K562 (cell line): Measurements from ENCODE around the gene FES. TPM values are rescaled to one million over a fixed set of nuclear protein-coding genes. Genes with fewer than 3 reads are reported as not detected.

Experiments
- BACH1 ChIP-seq: fragments of 200-800 bp; sonication (Bioruptor generic); IDR thresholded peaks from 2 replicates; pipeline ENCODE4 v1.6.1; 2016; ENCODE audit warnings: missing genetic modification characterization, missing compliant biosample characterization
- CBFB ChIP-seq: sonication (generic); formaldehyde crosslinking; IDR thresholded peaks from 2 replicates; pipeline ENCODE4 v1.4.0; 2020; ENCODE audit warnings: mild to moderate bottlenecking, missing genetic modification reagents
- CXXC5 ChIP-seq: fragments of 250-450 bp; sonication (Bioruptor Pico); IDR thresholded peaks from 2 replicates; pipeline ENCODE4 v1.8.0; 2022; ENCODE audit warnings: inconsistent platforms, mild to moderate bottlenecking, moderate library complexity
- DACH1 ChIP-seq: fragments of 450-650 bp; IDR thresholded peaks from 2 replicates; pipeline ENCODE4 v1.6.1; 2018; ENCODE audit not compliant: partially characterized antibody
- DLX4 ChIP-seq: fragments of 250-450 bp; sonication (Bioruptor Pico); IDR thresholded peaks from 2 replicates; pipeline ENCODE4 v1.6.1; 2021; ENCODE audit warnings: mild to moderate bottlenecking
- EZH2 ChIP-seq: IDR thresholded peaks from 2 replicates; pipeline ENCODE4 v1.6.1; 2012; ENCODE audit warnings: low read depth, mild to moderate bottlenecking, inconsistent platforms, low read length, borderline replicate concordance
- GMEB1 ChIP-seq: fragments of 250-450 bp; sonication (Bioruptor Pico); IDR thresholded peaks from 2 replicates; pipeline ENCODE4 v1.4.0; 2020; ENCODE audit warnings: mild to moderate bottlenecking
- HLTF ChIP-seq: fragments of 450-650 bp; IDR thresholded peaks from 2 replicates; pipeline ENCODE4 v1.6.1; 2016
- HMGN3 ChIP-seq: IDR thresholded peaks from 2 replicates; pipeline ENCODE4 v1.6.1; 2011; ENCODE audit warnings: borderline replicate concordance, low read depth, mild to moderate bottlenecking, mixed read lengths, low read length; ENCODE audit not compliant: insufficient read length; ENCODE audit errors: extremely low read depth
- KDM5B ChIP-seq: fragments of 200-600 bp; sonication (generic); IDR thresholded peaks from 2 replicates; pipeline ENCODE4 v1.6.1; 2012; ENCODE audit warnings: low read depth, mild to moderate bottlenecking, moderate library complexity, low read length, control low read depth, inconsistent platforms; ENCODE audit not compliant: insufficient replicate concordance
- KLF13 ChIP-seq: fragments of 450-650 bp; IDR thresholded peaks from 2 replicates; pipeline ENCODE4 v1.6.1; 2016; ENCODE audit warnings: missing genetic modification characterization, low read depth, mild to moderate bottlenecking, missing compliant biosample characterization, moderate library complexity, borderline replicate concordance
- LARP7 ChIP-seq: fragments of 450-650 bp; IDR thresholded peaks from 2 replicates; pipeline ENCODE4 v1.6.1; 2016
- NR2C2 ChIP-seq, 2 experiments: fragments of 200-800 bp in 1 of 2; sonication (Bioruptor generic) in 1 of 2; sonication (generic) in 1 of 2; formaldehyde crosslinking in 1 of 2; IDR thresholded peaks; 2 replicates each; pipeline versions ENCODE4 v1.6.1 to v1.8.0; 2016 to 2022; ENCODE audit warnings: mild to moderate bottlenecking in 1 of 2, missing compliant biosample characterization in 1 of 2, missing genetic modification characterization in 1 of 2, missing genetic modification reagents in 1 of 2
- RCOR1 ChIP-seq, 2 experiments: IDR thresholded peaks; 2 replicates each; pipeline ENCODE4 v1.6.1; 2012; ENCODE audit warnings: low read depth in 2 of 2, low read length in 2 of 2, borderline replicate concordance in 1 of 2, improper control_type of control experiment in 1 of 2
- SLC30A9 ChIP-seq: fragments of 250-450 bp; sonication (Bioruptor Pico); IDR thresholded peaks from 2 replicates; pipeline ENCODE4 v1.8.0; 2022; ENCODE audit warnings: mild to moderate bottlenecking, moderate library complexity
- TEAD4 ChIP-seq, 2 experiments: sonication (generic) in 1 of 2; formaldehyde crosslinking in 1 of 2; IDR thresholded peaks; 2 replicates each; pipeline versions ENCODE4 v1.6.1 to v1.8.0; 2012 to 2022; ENCODE audit warnings: borderline replicate concordance in 1 of 2, inconsistent platforms in 1 of 2, low read length in 1 of 2, mild to moderate bottlenecking in 1 of 2, missing genetic modification reagents in 1 of 2
- TFAP4 ChIP-seq: sonication (generic); formaldehyde crosslinking; IDR thresholded peaks from 2 replicates; pipeline ENCODE4 v1.8.0; 2022; ENCODE audit warnings: missing genetic modification reagents, mild to moderate bottlenecking, moderate library complexity, borderline replicate concordance
- ZFP1 ChIP-seq: fragments of 450-650 bp; formaldehyde crosslinking; IDR thresholded peaks from 2 replicates; pipeline ENCODE4 v1.4.0; 2020; ENCODE audit warnings: mild to moderate bottlenecking, mixed read lengths
- ZKSCAN8 ChIP-seq: fragments of 200-800 bp; sonication (Bioruptor generic); IDR thresholded peaks from 2 replicates; pipeline ENCODE4 v1.6.1; 2016; ENCODE audit warnings: missing genetic modification characterization, missing compliant biosample characterization
- ZNF217 ChIP-seq: sonication (generic); formaldehyde crosslinking; IDR thresholded peaks from 2 replicates; pipeline ENCODE4 v1.8.0; 2022; ENCODE audit warnings: mild to moderate bottlenecking, missing genetic modification reagents
- ZNF263 ChIP-seq: sonication (generic); formaldehyde crosslinking; IDR thresholded peaks from 2 replicates; pipeline ENCODE4 v1.8.0; 2022; ENCODE audit warnings: mild to moderate bottlenecking, missing genetic modification reagents, borderline replicate concordance
- ZNF274 ChIP-seq: IDR thresholded peaks from 2 replicates; pipeline ENCODE4 v1.6.1; 2011; ENCODE audit warnings: low read depth, mild to moderate bottlenecking, low read length, moderate library complexity, borderline replicate concordance
- ZNF354B ChIP-seq: fragments of 250-450 bp; sonication (Bioruptor Pico); IDR thresholded peaks from 2 replicates; pipeline ENCODE4 v1.4.0; 2020
- polyA plus RNA-seq, 8 experiments: library from polyadenylated mRNA; depleted of rRNA in 4 of 8; stranded (reverse) in 5 of 8; unstranded in 3 of 8; fragments of >200 nt; fragmentation: Nextera tagmentation in 2 of 8; fragmentation: Illumina TruSeq in 1 of 8; extraction: Ambion mirVana in 2 of 8; extraction: Trizol in 1 of 8; gene quantifications; 2 replicates each; pipeline versions ENCODE4 v1.2.1 to v1.2.3, GENCODE V29; 2011 to 2014; ENCODE audit warnings: inconsistent platforms in 1 of 8, missing spikeins in 1 of 8
- total RNA-seq, 7 experiments: library from RNA; depleted of rRNA in 6 of 7; stranded (reverse); fragments of >200 nt in 6 of 7; fragmentation: Illumina TruSeq in 2 of 7; extraction: Trizol in 2 of 7; gene quantifications; 2 replicates each; pipeline versions ENCODE4 v1.2.1 to v1.2.3, GENCODE V29; 2011 to 2021; ENCODE audit warnings: low replicate concordance in 1 of 7

Gene FES
- total and polyA plus RNA-seq, 9 of the 15 experiments (the other 6 are each of a cell fraction or from before 2014, with no cell fraction given) = 0.38 to 2.6 (median 0.82) TPM

GRCh38 chr15:90931828-90932659, 47.7 kb downstream of the FES start, which contains the start of gene HDDC3 (continued):
- no peak for TF ChIP-seq DACH1
- TF ChIP-seq SLC30A9 (CRISPR knock-in tag) = no peak
- no peak for TF ChIP-seq ZNF274
- peak; percentile 87 for TF ChIP-seq TFAP4 (CRISPR knock-in tag)
- no peak for TF ChIP-seq ZKSCAN8 (CRISPR knock-in tag)
- TF ChIP-seq GMEB1 (CRISPR knock-in tag) = no peak
- TF ChIP-seq NR2C2 (CRISPR knock-in tag; IDR thresholded peaks at IDR 0.05) = peak; percentile 63; the same call in 1 of the 2 replicates
- no peak for TF ChIP-seq NR2C2 (tag; IDR thresholded peaks at IDR 0.05)
- no peak for TF ChIP-seq ZNF217 (CRISPR knock-in tag)
- peak; percentile 49; the same call in 1 of the 2 replicates for TF ChIP-seq HLTF
- peak in 1 of 2 experiments; percentile 80; a peak in 3 of 4 replicates for TF ChIP-seq RCOR1 (IDR thresholded peaks at IDR 0.05; ENCODE audit: borderline replicate concordance in 1 of 2, low read depth in 2 of 2, low read length in 2 of 2)
- TF ChIP-seq KDM5B = peak; percentile 72
- TF ChIP-seq KLF13 (tag) = peak; percentile 61; the same call in 1 of the 2 replicates
- TF ChIP-seq BACH1 (tag) = no peak
- TF ChIP-seq ZNF263 (CRISPR knock-in tag) = peak; percentile 92
- no peak for TF ChIP-seq ZFP1 (CRISPR knock-in tag)
- 0 out of 2 replicates have a peak, but pooled peaks have one; percentile 5 for TF ChIP-seq ZNF354B (CRISPR knock-in tag)
- TF ChIP-seq DLX4 = no peak
- TF ChIP-seq LARP7 = 0 out of 2 replicates have a peak, but pooled peaks have one; percentile 39
- peak; percentile 80 for TF ChIP-seq HMGN3
- TF ChIP-seq EZH2 = no peak
- TF ChIP-seq CXXC5 (CRISPR knock-in tag) = peak; percentile 82
- TF ChIP-seq TEAD4 (IDR thresholded peaks at IDR 0.05; ENCODE audit: low read length) = no peak; the same call in 1 of the 2 replicates
- peak; percentile 74; the same call in 1 of the 2 replicates for TF ChIP-seq TEAD4 (CRISPR knock-in tag; IDR thresholded peaks at IDR 0.05; ENCODE audit: borderline replicate concordance)
- no peak for TF ChIP-seq CBFB (CRISPR knock-in tag)
